OCI-LY1 (cell line): ENCODE measurements around the gene TUT7.
"Not testable (repeated sequence)": the region's sequence is repeated elsewhere in the genome, so short reads cannot be mapped to it uniquely, and the experiment has no call there.

ENCODE experiments used
- H2AFZ ChIP-seq: fragments of 200-600 bp; sonication (generic), shearing (Covaris generic); 2 replicates; pipeline ENCODE4 v1.6.0; 2014; ENCODE audit warnings: antibody characterized with exemption, mild to moderate bottlenecking, low read length
- H3F3A ChIP-seq: fragments of 200-600 bp; sonication (generic), shearing (Covaris generic); 2 replicates; pipeline ENCODE4 v1.6.0; 2014; ENCODE audit warnings: mild to moderate bottlenecking, antibody characterized with exemption, low read length, moderate library complexity; ENCODE audit not compliant: insufficient read depth
- H3K27ac ChIP-seq: fragments of 200-600 bp; sonication (generic); 2 replicates; pipeline ENCODE4 v1.5.1; 2014; ENCODE audit warnings: low read length, mixed run types, mild to moderate bottlenecking, low read depth; ENCODE audit not compliant: poor library complexity, severe bottlenecking
- H3K27me3 ChIP-seq: fragments of 200-600 bp; sonication (generic); 2 replicates; pipeline ENCODE4 v1.6.0; 2014; ENCODE audit warnings: antibody characterized with exemption, mild to moderate bottlenecking, low read length, moderate library complexity; ENCODE audit not compliant: insufficient read depth
- H3K36me3 ChIP-seq: fragments of 200-600 bp; sonication (generic); 2 replicates; pipeline ENCODE4 v1.6.1; 2014; ENCODE audit warnings: mild to moderate bottlenecking, antibody characterized with exemption, low read length, moderate library complexity, mixed read lengths; ENCODE audit not compliant: insufficient read depth
- H3K4me1 ChIP-seq: fragments of 200-600 bp; sonication (generic); 2 replicates; pipeline ENCODE4 v1.5.1; 2014; ENCODE audit warnings: mild to moderate bottlenecking, low read length, moderate library complexity; ENCODE audit not compliant: insufficient read depth, severe bottlenecking
- H3K4me2 ChIP-seq: fragments of 200-600 bp; sonication (generic), shearing (Covaris generic); 2 replicates; pipeline ENCODE4 v1.6.1; 2014; ENCODE audit warnings: low read length
- H3K4me3 ChIP-seq: fragments of 200-600 bp; sonication (generic); 2 replicates; pipeline ENCODE4 v1.5.1; 2014; ENCODE audit warnings: low read length, low read depth, mild to moderate bottlenecking, mixed read lengths; ENCODE audit not compliant: poor library complexity, severe bottlenecking
- H3K79me2 ChIP-seq: fragments of 200-600 bp; shearing (Covaris generic); 2 replicates; pipeline ENCODE4 v1.6.1; 2016; ENCODE audit warnings: mixed run types, low read length, mixed read lengths; ENCODE audit not compliant: insufficient read depth
- H3K9ac ChIP-seq: fragments of 200-600 bp; sonication (generic), shearing (Covaris generic); 2 replicates; pipeline ENCODE4 v1.6.1; 2014; ENCODE audit warnings: mild to moderate bottlenecking, low read length, mixed read lengths
- H3K9me2 ChIP-seq: fragments of 200-600 bp; sonication (generic), shearing (Covaris generic); 2 replicates; pipeline ENCODE4 v1.6.1; 2014; ENCODE audit warnings: low read depth, mild to moderate bottlenecking, low read length, mixed read lengths
- H3K9me3 ChIP-seq: fragments of 200-600 bp; shearing (Covaris generic); 2 replicates; pipeline ENCODE4 v1.6.1; 2014; ENCODE audit warnings: low read length, mixed read lengths
- H4K20me1 ChIP-seq: fragments of 200-600 bp; sonication (generic), shearing (Covaris generic); 2 replicates; pipeline ENCODE4 v1.6.0; 2016; ENCODE audit warnings: mild to moderate bottlenecking, low read length; ENCODE audit not compliant: insufficient read depth
- CTCF ChIP-seq: fragments of 200-600 bp; sonication (generic), shearing (Covaris generic); IDR thresholded peaks from 2 replicates; pipeline ENCODE4 v1.5.1; 2017; ENCODE audit warnings: mild to moderate bottlenecking, antibody characterized with exemption, low read length, moderate library complexity, mixed read lengths
- EZH2 ChIP-seq: fragments of 200-600 bp; sonication (generic), shearing (Covaris generic); IDR thresholded peaks from 2 replicates; pipeline ENCODE4 v1.8.0; 2017; ENCODE audit warnings: borderline replicate concordance, mixed run types, mild to moderate bottlenecking, antibody characterized with exemption, low read length, moderate library complexity, mixed read lengths

The TUT7 gene

GRCh38 chr9:86389628-86390027, 35.4 kb upstream of the TUT7 start:
- H3K9me2 ChIP-seq, result no peaks in the 10 kb centered on the region
- H3K27ac ChIP-seq, result no peak overlapping the region
- no peak overlapping the region for H2AFZ ChIP-seq
- H3K36me3 ChIP-seq, result no peaks in the 10 kb centered on the region
- H3K9ac ChIP-seq, result no peak overlapping the region
- no peaks in the 10 kb centered on the region for H4K20me1 ChIP-seq
- H3K4me2 ChIP-seq, result no peak overlapping the region
- no peaks in the 10 kb centered on the region for H3K27me3 ChIP-seq
- no peak for TF ChIP-seq EZH2
- no peak for TF ChIP-seq CTCF
- no peak overlapping the region for H3K4me3 ChIP-seq
- H3K79me2 ChIP-seq, result no peaks in the 10 kb centered on the region
- no peaks in the 10 kb centered on the region for H3K9me3 ChIP-seq
- no peaks in the 10 kb centered on the region for H3F3A ChIP-seq
- H3K4me1 ChIP-seq, result no peaks in the 10 kb centered on the region

DNA sequence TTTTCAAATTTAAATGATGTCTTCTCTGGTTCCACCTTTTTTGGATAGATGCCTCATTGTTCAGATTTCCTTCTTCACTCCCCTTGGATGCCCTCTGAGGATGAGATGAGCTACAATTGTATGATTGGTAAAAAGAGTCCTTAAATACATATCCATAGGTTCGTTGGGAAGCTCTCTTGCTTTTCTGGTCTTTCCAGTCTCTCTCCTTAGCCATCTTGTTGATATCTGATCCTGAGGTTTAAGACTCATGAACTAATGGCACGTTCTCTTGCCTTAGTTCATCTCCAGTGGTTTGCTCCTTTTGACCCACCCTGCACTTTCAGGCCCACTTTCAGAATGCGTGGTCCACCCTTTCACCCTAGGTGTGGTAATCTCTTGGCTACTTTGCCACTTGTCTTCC, 33.2 kb upstream of the TUT7 start:
- no peaks in the 10 kb centered on the region for H3K79me2 ChIP-seq
- TF ChIP-seq CTCF (no peak), EZH2 (no peak)

GRCh38 chr9:86383000-86383399, 28.8 kb upstream of the TUT7 start:
- not testable (repeated sequence) for H3K4me1 ChIP-seq, H3K27ac ChIP-seq, H3K4me3 ChIP-seq, H2AFZ ChIP-seq, H3K9ac ChIP-seq, H3K36me3 ChIP-seq, H3K9me3 ChIP-seq, H3K4me2 ChIP-seq, H3K9me2 ChIP-seq, H4K20me1 ChIP-seq, H3K79me2 ChIP-seq, H3F3A ChIP-seq, H3K27me3 ChIP-seq

More for the DNA sequence above, 33.2 kb upstream of the TUT7 start:
- H3K36me3 ChIP-seq, result no peaks in the 10 kb centered on the region
- H3K9me3 ChIP-seq, result no peaks in the 10 kb centered on the region
- H3K4me1 ChIP-seq, result no peaks in the 10 kb centered on the region
- H3K27me3 ChIP-seq, result no peaks in the 10 kb centered on the region
- H2AFZ ChIP-seq, result no peak overlapping the region
- no peak overlapping the region for H3K9ac ChIP-seq
- H3K27ac ChIP-seq, result no peak overlapping the region
- H3K9me2 ChIP-seq, result no peaks in the 10 kb centered on the region
- no peaks in the 10 kb centered on the region for H4K20me1 ChIP-seq
- no peak overlapping the region for H3K4me2 ChIP-seq
- no peaks in the 10 kb centered on the region for H3F3A ChIP-seq
- H3K4me3 ChIP-seq, result no peak overlapping the region

- H3F3A ChIP-seq, result no peaks in the 10 kb centered on the region
- H3K27me3 ChIP-seq, result no peaks in the 10 kb centered on the region
- TF ChIP-seq CTCF (no peak), EZH2 (no peak)
- 0 out of 2 replicates have a peak, but pooled peaks cover 5% of the 10 kb centered on the region for H3K9me3 ChIP-seq
- no peaks in the 10 kb centered on the region for H3K9me2 ChIP-seq
- H2AFZ ChIP-seq, result no peak overlapping the region
- no peaks in the 10 kb centered on the region for H3K4me1 ChIP-seq
- no peak overlapping the region for H3K9ac ChIP-seq
- H3K36me3 ChIP-seq, result no peaks in the 10 kb centered on the region
- H3K4me3 ChIP-seq, result no peak overlapping the region
- no peaks in the 10 kb centered on the region for H3K79me2 ChIP-seq
- H3K4me2 ChIP-seq, result no peak overlapping the region
- H4K20me1 ChIP-seq, result no peaks in the 10 kb centered on the region
- H3K27ac ChIP-seq, result no peak overlapping the region
Measured at GRCh38 chr9:86376016-86376415, 21.8 kb upstream of the TUT7 start.
